Adipose tissue (tissue), 3 donors: Measurements from ENCODE around the gene DPEP2. TPM values are rescaled to one million over a fixed set of nuclear protein-coding genes. Genes with fewer than 3 reads are reported as not detected.
"Not testable (repeated sequence)": the region's sequence is repeated elsewhere in the genome, so short reads cannot be mapped to it uniquely, and the experiment has no call there.

Experiments used
- H3K27ac ChIP-seq: one replicate; pipeline ENCODE4 v1.5.1; 2013; ENCODE audit warnings: low read depth, low read length
- WGBS, 3 donors: extraction: QIAGEN DNeasy Blood & Tissue Kit; methylation state at CpG; one replicate each; pipeline ENCODE4 v1.1.7; 2013; 5-methylcytosine and 5-hydroxymethylcytosine counted together
- polyA plus RNA-seq, 3 donors: library from polyadenylated mRNA; stranded (reverse); fragments of 200-250 nt; gene quantifications; one replicate each; pipeline ENCODE4 v1.2.3, GENCODE V29; 2013
- donor health status: healthy with polysubstance abuse.
- donor health status: Bipolar disorder and iron deficiency.
- donor health status: healthy.

The DPEP2 gene
- polyA plus RNA-seq, 3 donors, result 0.76 to 4.2 (median 3.2) TPM

DNA sequence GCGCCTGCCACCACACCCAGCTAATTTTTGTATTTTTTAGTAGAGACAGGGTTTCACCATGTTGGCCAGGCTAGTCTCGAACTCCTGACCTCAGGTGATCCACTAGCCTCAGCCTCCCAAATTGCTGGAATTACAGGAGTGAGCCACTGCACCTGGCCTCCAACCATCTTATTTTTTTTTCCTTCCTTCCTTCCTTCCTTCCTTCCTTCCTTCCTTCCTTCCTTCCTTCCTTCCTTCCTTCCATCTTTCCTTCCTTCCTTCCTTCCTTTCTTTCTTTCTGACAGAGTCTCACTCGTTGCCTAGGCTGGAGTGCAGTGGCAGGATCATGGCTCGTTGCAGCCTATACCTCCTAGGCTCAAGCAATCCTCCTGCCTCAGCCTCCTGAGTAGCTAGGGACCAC, 10.6 kb upstream of the DPEP2 start:
- not testable (repeated sequence) for H3K27ac ChIP-seq
- 74 to 84% (median 76%) methylated on average over 4 of the region's 4 CpGs for WGBS, 3 donors

DNA sequence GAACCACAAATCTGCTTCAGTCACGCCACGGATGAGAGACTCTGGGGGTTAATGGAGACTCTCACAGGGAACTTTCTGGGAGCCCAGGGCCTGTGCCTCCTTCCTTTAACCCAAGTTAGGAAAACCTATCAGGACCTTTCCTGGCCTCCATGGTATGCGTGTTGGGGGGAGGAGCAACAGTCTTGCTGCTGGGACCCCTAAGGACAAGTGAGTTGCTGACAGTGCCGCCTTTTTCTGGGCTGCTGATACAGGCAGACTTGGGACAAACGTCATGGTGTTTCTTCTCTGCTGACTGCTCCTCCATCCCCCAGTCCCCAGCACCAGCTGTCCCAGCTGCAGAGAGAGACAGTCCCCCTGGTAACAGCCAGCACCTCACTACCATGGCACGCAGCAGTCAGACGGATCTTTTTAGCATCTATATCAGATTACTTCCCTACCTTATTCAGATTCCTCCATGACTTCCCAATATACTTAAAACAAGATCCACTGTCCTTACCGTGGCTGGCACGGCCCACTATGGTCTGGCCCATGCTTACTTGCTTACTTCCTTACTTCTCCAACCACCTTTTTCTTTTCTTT, 10.0 kb upstream of the DPEP2 start:
- no peak overlapping the region for H3K27ac ChIP-seq
- 60 to 72% (median 71%) methylated on average over 9 of the region's 9 CpGs for WGBS, 3 donors

DNA sequence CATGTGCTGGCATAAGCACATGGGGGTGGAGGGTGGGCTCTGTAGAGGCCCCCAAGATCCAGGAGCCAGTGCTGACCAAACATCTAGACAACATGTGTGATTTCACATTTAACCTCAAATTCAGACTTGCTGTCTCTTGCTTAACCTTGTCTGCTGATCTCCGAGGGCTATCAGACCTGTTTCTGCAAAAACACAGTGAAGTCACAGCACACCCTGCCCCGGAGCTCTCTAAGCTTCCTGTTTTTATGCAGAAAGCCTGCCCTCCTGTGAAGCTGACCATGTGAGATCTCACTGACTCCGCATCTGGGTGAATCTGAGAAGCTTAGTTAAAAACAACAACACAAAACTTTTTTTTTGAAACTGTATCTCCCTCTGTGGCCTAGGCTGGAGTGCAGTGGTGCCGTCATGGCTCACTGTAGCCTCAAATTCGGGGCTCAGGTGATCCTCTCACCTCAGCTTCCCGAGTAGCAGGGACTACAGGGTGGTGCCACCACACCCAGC, 6.6 kb upstream of the DPEP2 start:
- 33 to 49% (median 35%) methylated on average over 6 of the region's 6 CpGs for WGBS, 3 donors
- H3K27ac ChIP-seq, result no peak overlapping the region

DNA sequence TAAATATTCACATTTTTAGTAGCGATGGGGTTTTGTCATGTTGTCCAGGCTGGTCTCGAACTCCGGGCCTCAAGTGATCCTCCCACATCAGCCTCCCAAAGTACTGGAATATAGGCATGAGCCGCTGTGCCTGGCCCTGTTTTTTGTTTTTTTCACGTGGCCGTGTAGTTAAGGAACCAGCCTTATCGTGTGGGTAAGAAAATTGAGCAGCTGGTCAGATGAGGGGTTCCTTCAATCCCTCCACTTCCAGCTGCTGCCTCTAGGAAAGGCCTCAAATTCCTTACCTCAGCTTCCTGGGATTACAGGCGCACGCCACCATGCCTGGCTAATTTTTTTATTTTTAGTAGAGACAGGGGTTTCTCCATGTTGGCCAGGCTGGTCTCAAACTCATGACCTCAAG, 5.9 kb upstream of the DPEP2 start:
- WGBS, 3 donors, result 83 to 87% (median 85%) methylated on average over 9 of the region's 9 CpGs
- no peak overlapping the region for H3K27ac ChIP-seq

DNA sequence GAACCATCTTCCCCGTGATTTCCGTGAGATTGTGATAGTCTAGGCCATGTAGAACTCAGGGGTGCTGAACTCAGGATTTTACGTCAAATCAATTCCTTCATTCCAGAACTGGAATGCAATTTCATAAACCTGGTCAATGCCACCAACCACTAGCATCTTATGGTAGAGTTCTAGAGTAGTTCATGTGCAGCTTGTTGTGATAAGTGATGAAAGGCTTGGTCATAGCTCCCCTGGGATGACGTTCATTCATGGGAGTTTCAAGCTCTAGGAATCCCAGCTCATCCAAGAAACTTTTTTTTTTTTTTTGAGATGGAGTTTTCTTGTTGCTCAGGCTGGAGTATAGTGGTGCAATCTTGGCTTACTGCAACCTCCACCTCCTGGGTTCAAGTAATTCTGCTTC, 3.7 kb upstream of the DPEP2 start:
- 72 to 90% (median 86%) methylated on average over 4 of the region's 4 CpGs for WGBS, 3 donors
- H3K27ac ChIP-seq, result no peak overlapping the region

DNA sequence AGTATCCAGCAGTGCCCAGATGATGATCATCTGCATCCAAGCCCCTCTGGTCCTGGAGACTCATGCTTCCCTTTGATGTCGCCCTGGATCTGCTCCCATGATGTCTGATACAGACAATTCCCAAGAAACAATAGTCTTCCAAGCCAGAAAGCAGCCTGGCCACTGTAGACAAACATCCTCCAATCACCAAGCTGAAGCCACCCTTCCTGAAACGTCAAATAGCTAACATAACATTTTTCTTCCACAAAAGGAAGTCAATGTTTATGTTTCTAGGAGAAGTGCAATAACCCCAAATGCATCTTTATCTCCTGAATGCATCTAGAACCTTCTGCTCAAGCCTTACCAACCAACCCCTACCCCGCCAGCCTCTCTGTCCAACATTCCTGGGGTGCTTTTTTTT, 1.2 kb upstream of the DPEP2 start:
- no peak overlapping the region for H3K27ac ChIP-seq
- 32 to 39% (median 36%) methylated on average over 3 of the region's 3 CpGs for WGBS, 3 donors

DNA sequence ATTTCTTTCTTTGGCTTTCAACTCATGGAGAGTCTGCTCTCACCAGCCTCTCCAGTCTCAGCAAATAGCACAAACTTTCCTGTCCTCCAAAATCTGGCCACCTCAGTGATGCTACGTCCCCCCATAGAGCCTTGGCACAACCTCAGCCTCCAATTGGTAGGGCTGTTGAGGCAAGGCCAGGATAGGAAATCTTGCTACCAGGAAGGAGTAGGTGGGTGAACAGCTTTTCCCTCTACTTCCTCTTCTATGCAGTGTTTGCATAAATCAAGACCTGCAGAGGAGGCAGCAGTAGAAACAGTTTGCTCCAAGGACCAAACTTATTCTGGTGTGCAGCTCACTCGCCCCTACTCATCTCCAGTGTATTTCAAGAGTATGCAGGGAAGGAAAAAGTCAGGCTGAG, 701 bp upstream of the DPEP2 start:
- WGBS, 3 donors, result 44 to 72% (median 45%) methylated on average over 2 of the region's 2 CpGs
- H3K27ac ChIP-seq, result no peak overlapping the region

DNA sequence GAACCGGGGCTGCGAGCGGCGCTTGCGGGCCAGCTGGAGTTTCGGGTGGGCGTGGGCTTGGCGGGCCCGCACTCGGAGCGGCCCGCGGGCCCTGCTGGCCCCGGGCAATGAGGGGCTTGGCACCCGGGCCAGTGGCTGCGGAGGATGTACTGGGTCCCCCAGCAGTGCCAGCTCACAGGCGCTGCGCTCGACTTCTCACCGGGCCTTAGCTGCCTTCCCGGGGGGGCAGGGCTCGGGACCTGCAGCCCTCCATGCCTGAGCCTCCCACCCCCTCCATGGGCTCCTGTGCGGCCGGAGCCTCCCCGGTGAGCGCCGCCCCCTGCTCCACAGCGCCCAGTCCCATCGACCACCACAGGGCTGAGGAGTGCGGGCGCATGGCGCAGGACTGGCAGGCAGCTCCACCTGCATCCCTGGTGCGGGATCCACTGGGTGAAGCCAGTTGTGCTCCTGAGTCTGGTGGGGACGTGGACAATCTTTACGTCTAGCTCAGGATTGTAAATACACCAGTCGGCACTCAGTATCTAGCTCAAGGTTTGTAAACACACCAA, 979 bp downstream of the DPEP2 start:
- 92 to 95% (median 93%) methylated on average over 36 of the region's 36 CpGs for WGBS, 3 donors

DNA sequence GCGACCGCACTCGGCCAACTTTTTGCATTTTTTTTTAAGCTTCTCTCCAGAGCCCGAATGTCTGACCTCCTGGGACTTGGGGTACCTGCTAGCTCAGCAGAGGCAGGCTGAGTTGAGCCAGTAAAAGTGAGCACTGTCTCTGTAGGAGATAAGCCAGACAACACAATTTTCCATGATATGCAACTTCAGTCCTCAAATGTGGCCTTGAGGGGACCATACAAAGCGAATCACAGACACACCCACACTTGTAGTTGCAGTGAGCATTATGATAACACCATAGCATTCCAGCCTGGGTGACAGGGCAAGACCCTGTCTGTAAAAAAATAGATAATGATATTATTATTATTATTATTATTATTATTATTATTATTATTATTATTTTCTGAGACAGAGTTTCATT, 2.6 kb downstream of the DPEP2 start:
- no peak overlapping the region for H3K27ac ChIP-seq
- WGBS, 3 donors, result 84 to 94% (median 86%) methylated on average over 5 of the region's 5 CpGs

More for the DNA sequence above, 979 bp downstream of the DPEP2 start:
- H3K27ac ChIP-seq, result not testable (repeated sequence)

DNA sequence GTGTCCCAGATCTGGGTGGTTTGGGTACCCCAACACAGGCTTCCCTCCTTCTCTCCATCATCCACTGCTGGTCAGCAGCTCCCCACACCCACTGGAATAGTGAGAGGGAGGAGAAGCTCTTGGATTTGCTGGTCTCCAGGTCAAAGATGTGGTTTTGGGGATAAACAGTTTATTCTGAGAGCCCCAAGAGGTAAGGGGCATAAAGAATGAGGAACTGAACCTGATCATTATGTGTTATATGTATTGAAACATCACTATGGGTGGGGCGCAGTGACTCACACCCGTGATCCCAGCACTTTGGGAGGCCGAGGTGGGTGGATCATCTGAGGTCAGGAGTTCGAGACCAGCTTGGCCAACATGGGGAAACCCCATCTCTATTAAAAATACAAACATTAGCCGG, 3.9 kb downstream of the DPEP2 start:
- 66 to 75% (median 69%) methylated on average over 5 of the region's 5 CpGs for WGBS, 3 donors

DNA sequence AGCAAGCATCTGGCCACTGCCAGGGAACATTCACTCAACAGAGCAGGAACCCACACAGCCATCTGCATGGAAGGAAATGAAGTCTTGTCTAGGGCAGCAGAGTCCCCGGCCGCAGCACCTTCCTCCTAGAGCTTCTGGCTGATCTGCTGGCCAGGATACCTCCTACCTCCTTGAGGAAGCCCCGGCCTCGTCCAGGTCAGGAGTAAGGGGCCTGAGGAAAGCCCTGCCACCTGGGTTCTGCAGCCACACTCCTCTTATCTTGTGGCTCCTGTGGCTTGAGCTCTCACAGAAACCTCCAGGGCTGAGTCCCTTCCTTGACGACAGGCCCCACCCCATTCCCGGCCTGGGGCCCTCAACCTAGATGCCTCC, 5.3 kb downstream of the DPEP2 start:
- WGBS, 3 donors, result 28 to 77% (median 43%) methylated on average over 2 to 5 of the region's 6 CpGs
- H3K27ac ChIP-seq, result not testable (repeated sequence)

More for the DNA sequence above, 3.9 kb downstream of the DPEP2 start:
- H3K27ac ChIP-seq, result no peak overlapping the region

DNA sequence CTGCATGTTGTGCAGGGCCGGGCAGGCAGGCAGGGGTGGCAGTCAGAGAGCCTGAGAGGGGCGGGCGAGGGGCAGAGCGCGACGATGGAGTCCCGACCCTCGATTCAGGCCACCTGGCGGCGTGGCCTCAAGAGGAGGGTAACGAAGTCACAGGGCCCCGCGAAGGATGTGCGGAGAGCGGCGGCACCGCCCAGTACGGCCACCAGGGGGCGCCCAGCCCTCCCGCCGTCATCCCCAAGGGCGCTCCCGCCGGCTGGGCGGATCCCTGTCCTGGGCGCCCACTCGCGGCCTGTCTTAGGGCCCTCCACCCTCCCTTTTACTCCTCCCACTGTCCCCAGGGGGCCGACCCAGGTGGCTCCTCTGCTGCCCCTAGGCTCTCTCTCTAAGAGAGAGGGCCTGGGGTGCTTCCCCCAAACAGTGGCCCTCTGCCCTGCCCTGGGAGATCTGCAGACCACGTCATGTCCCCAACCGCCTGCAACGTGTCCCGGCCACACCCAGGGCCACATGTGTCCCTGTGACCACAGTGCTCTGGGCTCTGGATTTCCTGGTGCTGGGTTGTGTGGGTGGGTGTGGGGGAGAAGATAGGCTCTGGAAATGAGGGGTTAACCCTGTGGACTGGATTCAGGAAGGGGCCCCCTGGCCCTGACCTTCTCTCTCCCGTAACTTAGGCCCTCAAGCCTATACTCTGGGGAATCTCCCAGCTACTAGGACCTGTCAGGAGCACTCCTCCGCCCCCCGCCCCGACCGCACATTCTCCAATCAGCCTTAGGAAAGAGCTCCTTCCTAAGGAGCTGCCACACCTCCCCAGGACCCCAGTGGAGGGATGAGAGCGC, 5.9 kb downstream of the DPEP2 start:
- H3K27ac ChIP-seq, result no peak overlapping the region
- 7 to 14% (median 14%) methylated on average over 24 to 39 of the region's 39 CpGs for WGBS, 3 donors

DNA sequence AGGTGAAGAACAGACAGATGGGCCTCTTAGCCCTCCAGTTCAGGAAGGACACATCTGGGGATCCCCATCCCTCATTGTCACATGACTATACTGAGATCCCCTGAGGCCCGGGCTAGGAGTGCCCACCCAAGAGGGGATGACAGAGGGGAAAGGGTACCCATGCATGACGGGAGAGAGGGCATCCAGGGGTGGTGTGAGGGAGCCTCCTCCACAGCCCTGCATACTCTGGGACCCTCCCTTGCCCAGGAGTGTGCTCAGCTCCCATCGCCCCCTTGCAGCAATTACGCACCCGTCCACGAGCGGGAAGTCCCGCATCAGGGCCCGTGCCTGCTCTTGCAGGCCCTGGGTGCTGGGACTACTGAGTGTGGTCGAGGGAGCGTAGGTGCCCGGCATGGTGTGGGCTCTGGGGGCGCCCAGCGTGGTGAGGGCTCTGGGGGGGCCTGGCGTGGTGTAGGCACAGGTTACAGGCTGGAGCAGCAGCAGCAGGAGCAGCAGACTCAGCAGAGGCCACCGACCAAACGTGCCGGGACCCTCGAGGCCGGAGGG, 6.5 kb downstream of the DPEP2 start:
- H3K27ac ChIP-seq, result no peak overlapping the region
- WGBS, 3 donors, result 60 to 80% (median 79%) methylated on average over 20 of the region's 20 CpGs

DNA sequence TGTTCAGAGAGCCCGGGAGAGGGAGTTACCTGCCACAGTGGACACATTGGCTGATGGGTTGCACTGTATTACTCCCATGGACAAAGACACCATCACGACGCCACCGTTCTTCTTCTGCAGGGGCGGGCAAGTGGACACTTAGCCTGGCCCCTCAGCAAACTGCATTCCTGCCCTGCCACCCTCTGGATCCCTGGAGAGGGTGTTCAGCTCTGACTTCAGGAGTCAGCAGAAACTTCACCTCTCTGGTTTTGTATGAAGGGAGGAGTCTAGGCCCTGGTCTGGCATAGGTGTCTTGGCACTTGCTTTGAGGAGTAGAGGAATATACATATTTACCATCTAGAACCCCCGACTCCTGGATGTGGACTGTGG, 9.3 kb downstream of the DPEP2 start:
- 78 to 82% (median 82%) methylated on average over 6 of the region's 6 CpGs for WGBS, 3 donors
- no peak overlapping the region for H3K27ac ChIP-seq

DNA sequence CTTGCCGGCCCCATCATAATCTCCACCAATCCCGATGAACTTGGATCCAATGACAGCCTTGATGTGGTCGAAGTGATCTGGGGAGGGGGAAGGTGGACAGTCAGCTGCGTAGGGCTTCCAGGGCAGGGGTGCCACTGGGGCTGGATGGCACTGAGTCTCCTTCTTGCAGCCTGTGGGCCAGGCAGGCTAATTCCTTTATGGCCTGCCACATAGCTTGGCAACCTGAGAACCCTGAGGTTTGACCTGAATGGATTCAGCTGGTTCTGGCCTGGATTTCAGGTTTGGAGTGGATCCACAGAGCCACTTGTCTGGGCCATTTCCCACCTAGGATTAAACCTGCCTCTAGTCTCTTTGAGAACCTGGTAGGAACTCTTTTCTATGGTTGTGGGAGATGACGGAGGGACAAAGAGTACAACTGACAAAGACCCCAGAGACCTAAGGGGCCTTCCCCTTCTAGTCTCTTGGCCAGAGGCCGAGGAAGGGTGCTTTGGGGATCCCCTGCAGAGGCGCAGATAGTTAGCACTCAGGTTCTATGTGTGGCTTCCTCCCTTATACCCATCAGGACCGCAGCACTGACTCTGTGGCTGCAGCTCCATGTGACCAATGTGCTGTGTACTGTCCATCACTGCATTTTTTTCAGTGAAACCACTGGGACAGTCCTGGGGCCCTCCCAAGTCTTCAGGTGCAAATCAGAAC, 9.8 kb downstream of the DPEP2 start:
- no peak overlapping the region for H3K27ac ChIP-seq
- WGBS, 3 donors, result 79 to 89% (median 87%) methylated on average over 8 of the region's 8 CpGs

DNA sequence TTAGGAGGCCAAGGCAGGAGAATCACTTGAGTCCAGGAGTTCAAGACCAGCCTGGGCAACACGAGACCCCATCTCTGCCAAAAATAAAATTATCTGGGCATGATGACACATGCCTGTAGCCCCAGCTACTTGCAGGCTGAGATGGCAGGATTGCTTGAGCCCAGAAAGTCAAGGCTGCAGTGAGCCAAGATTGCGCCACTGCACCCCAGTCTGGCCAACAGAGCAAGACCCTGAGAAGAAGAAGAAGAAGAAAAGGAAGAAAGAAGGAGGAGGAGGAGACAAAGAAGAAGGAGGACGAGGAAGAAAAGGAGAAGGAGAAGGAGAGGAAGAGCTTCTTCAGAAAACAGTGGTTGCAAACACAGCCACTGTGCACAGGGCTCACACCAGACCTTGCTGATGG, 10.6 kb downstream of the DPEP2 start:
- no peak overlapping the region for H3K27ac ChIP-seq
- WGBS, 3 donors, result 77 to 79% (median 78%) methylated on average over 3 of the region's 3 CpGs

DNA sequence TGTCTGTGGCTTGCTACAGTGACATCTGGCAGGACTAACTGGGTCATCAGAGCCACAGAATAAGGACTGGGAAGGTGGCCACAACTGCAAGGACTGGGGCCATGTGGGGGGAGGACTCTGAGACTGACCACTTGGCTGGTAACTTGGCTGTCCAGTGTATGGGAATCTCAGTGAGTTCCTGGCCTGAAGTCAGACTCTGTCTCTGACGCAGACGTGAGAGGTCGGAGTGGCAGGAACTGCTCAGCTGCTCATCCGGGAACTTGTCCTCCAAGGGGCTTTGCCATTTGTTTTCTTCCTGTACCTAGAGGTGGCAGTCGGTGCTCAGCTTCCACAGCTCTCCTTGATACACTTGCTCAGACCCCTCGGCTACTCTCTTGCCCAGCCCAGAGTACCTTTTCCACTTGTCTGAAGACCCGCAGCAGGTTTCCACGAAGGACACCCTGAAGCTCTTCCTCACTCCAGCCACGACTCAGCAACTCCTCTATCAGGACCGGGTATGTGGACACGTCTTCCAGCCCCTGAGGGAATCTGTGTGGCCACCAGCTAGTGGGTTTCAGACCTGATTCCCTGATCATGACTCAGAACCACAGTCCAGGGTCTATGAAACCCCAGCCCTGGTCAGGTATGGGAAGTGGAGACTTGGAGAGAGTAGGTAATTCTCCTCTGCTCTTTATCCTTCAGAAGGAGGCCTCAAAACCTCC, 11.7 kb downstream of the DPEP2 start:
- no peak overlapping the region for H3K27ac ChIP-seq
- 54 to 77% (median 61%) methylated on average over 11 of the region's 11 CpGs for WGBS, 3 donors

DNA sequence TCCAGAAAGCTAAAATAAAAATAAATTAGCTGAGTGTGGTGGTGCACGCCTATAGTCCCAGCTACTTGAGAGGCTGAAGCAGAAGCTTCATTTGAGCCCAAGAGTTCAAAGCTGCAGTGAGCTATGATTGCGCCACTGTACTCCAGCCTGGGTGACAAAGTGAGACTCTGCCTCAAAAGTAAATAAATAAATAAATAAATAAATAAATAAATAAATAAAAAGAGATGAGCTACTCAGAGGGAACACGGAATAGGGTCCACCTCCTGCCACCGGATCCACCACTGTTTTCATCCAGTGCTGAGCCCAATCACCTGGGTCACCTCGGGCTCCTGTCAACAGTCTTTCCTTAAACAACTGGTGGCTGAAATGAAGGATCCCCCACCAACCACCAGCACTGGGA, 12.3 kb downstream of the DPEP2 start:
- 86 to 90% (median 86%) methylated on average over 5 of the region's 5 CpGs for WGBS, 3 donors
- no peak overlapping the region for H3K27ac ChIP-seq
